ENCODE results near the gene MYO1E.

GRCh38 chr15:59410391-59410896 lies 37.8 kb upstream of the MYO1E start:
- TF ChIP-seq CTCF (IDR thresholded peaks at IDR 0.05) (no peak), EP300 (IDR thresholded peaks at IDR 0.05; ENCODE audit: low read depth) (no peak), POLR2A (IDR thresholded peaks at IDR 0.05) (peak; percentile 19), POLR2AphosphoS5 (IDR thresholded peaks at IDR 0.05) (peak in 1 of 3 donors; percentile 49)

Data from transverse colon (tissue), 4 donors.